ENCODE measurements around the gene ZFP36L2. TPM values are rescaled to one million over a fixed set of nuclear protein-coding genes. Genes with fewer than 3 reads are reported as not detected.

Gene ZFP36L2
- total RNA-seq, 2 donors from 2014 or later, result 172 to 197 TPM

GRCh38 chr2:43180897-43181296 is 45.5 kb downstream of the ZFP36L2 start:
- Histone ChIP-seq H3K9me3 (no peaks in the 10 kb centered on the region), H3K36me3 (no peaks in the 10 kb centered on the region), H3K27me3 (replicated peaks; ENCODE audit: insufficient read depth) (no peaks in the 10 kb centered on the region), H3K4me3 (no peak overlapping the region), H3K4me1 (ENCODE audit: control insufficient read depth in 1 of 2, low read depth in 2 of 2) (peaks cover 5 to 22% of the 10 kb centered on the region in 2 donors), H3K27ac (no peak overlapping the region)
- no peak for DNase-seq (ENCODE audit: low spot score)
- TF ChIP-seq, protein P1, sequence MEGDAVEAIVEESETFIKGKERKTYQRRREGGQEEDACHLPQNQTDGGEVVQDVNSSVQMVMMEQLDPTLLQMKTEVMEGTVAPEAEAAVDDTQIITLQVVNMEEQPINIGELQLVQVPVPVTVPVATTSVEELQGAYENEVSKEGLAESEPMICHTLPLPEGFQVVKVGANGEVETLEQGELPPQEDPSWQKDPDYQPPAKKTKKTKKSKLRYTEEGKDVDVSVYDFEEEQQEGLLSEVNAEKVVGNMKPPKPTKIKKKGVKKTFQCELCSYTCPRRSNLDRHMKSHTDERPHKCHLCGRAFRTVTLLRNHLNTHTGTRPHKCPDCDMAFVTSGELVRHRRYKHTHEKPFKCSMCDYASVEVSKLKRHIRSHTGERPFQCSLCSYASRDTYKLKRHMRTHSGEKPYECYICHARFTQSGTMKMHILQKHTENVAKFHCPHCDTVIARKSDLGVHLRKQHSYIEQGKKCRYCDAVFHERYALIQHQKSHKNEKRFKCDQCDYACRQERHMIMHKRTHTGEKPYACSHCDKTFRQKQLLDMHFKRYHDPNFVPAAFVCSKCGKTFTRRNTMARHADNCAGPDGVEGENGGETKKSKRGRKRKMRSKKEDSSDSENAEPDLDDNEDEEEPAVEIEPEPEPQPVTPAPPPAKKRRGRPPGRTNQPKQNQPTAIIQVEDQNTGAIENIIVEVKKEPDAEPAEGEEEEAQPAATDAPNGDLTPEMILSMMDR (IDR thresholded peaks at IDR 0.05), result no peak
- no peak for ATAC-seq (ENCODE audit: insufficient number of reproducible peaks, low FRiP score, low read depth)

- no peaks in the 10 kb centered on the region for H3K36me3 ChIP-seq
- H3K27ac ChIP-seq, result peak overlapping the region; percentile 79 to 85
- ATAC-seq (ENCODE audit: insufficient number of reproducible peaks, low FRiP score, low read depth) (no peak), DNase-seq (ENCODE audit: low spot score) (no peak)
- no peaks in the 10 kb centered on the region for H3K27me3 ChIP-seq (replicated peaks; ENCODE audit: insufficient read depth)
- H3K4me3 ChIP-seq, result no peak overlapping the region
- H3K9me3 ChIP-seq, result peaks cover 9% of the 10 kb centered on the region
- TF ChIP-seq, protein P1 (IDR thresholded peaks at IDR 0.05), result no peak
- H3K4me1 ChIP-seq (ENCODE audit: control insufficient read depth in 1 of 2, low read depth in 2 of 2), result peaks cover 5 to 22% of the 10 kb centered on the region in 2 donors
These were observed 46.5 kb downstream of the ZFP36L2 start for GRCh38 chr2:43179942-43180341.

- DNase-seq (ENCODE audit: low spot score), result peak; percentile 57
- Histone ChIP-seq H3K4me1 (ENCODE audit: control insufficient read depth in 1 of 2, low read depth in 2 of 2) (peaks cover 5 to 22% of the 10 kb centered on the region in 2 donors), H3K9me3 (peaks cover 11% of the 10 kb centered on the region), H3K4me3 (peak overlapping the region; percentile 9), H3K27ac (peak overlapping the region; percentile 79 to 85), H3K36me3 (no peaks in the 10 kb centered on the region), H3K27me3 (replicated peaks; ENCODE audit: insufficient read depth) (no peaks in the 10 kb centered on the region)
- TF ChIP-seq, protein P1 (IDR thresholded peaks at IDR 0.05), result no peak
- peak; percentile 72 for ATAC-seq (ENCODE audit: insufficient number of reproducible peaks, low FRiP score, low read depth)
These were observed 47.5 kb downstream of the ZFP36L2 start for GRCh38 chr2:43178602-43179542.

DNA sequence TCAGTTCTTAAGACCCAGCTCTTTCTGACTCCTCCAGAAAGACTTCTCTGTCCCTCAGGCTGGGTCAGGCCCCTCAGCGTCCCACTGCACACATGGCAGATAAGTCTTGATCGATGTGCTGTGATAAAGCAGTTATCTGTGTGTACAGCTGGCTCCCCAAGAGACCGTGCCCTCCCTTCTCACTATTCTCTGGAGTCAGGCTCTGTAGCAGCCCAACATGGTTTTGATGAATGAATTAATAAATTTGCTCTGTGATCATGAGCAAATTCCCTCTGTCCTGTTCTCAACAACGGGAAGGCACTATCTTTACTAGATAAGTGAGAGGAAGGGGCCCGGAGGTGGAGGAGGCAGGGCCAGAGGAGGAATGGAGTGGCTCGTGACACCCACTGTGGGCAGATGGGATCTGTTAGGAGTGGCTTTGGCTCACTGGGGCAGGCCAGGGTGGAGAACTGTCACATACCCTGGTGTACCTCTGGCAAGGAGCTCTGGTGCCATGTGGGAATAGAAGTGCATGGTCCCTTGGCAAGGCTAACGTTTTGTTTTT is 48.3 kb downstream of the ZFP36L2 start:
- Histone ChIP-seq H3K4me1 (ENCODE audit: control insufficient read depth in 1 of 2, low read depth in 2 of 2) (peaks cover 5 to 22% of the 10 kb centered on the region in 2 donors), H3K9me3 (peaks cover 11% of the 10 kb centered on the region), H3K27me3 (replicated peaks; ENCODE audit: insufficient read depth) (no peaks in the 10 kb centered on the region), H3K36me3 (no peaks in the 10 kb centered on the region), H3K4me3 (no peak overlapping the region), H3K27ac (peak overlapping the region; percentile 79 to 85)
- DNase-seq (ENCODE audit: low spot score) (no peak), ATAC-seq (ENCODE audit: insufficient number of reproducible peaks, low FRiP score, low read depth) (no peak)
- TF ChIP-seq, protein P1 (IDR thresholded peaks at IDR 0.05), result no peak

- H3K9me3 ChIP-seq, result peaks cover 11% of the 10 kb centered on the region
- H3K4me1 ChIP-seq (ENCODE audit: control insufficient read depth in 1 of 2, low read depth in 2 of 2), result peaks cover 5 to 22% of the 10 kb centered on the region in 2 donors
- no peaks in the 10 kb centered on the region for H3K36me3 ChIP-seq
- H3K27ac ChIP-seq, result no peak overlapping the region
- TF ChIP-seq, protein P1 (IDR thresholded peaks at IDR 0.05), result no peak
- no peak overlapping the region for H3K4me3 ChIP-seq
- ATAC-seq (ENCODE audit: insufficient number of reproducible peaks, low FRiP score, low read depth) (no peak), DNase-seq (ENCODE audit: low spot score) (no peak)
- no peaks in the 10 kb centered on the region for H3K27me3 ChIP-seq (replicated peaks; ENCODE audit: insufficient read depth)
These were observed 50.0 kb downstream of the ZFP36L2 start for GRCh38 chr2:43176449-43176848.

All from thoracic aorta (tissue), 2 donors.